Type B pancreatic cell (in vitro differentiated cells): ENCODE measurements around the gene TMTC2. TPM values are rescaled to one million over a fixed set of nuclear protein-coding genes. Genes with fewer than 3 reads are reported as not detected.

ENCODE experiments used
- DNase-seq: peaks from one replicate; pipeline ENCODE4 v3.0.0; 2021; ENCODE audit warnings: mixed read lengths; ENCODE audit not compliant: unreplicated experiment; ENCODE audit errors: extremely low spot score
- H3K27ac Mint-ChIP-seq: 2 replicates; pipeline ENCODE4 v1.8.0; 2021; ENCODE audit warnings: mild to moderate bottlenecking, mixed read lengths
- H3K27me3 Mint-ChIP-seq: 2 replicates; pipeline ENCODE4 v1.8.0; 2021; ENCODE audit warnings: mixed read lengths
- H3K36me3 Mint-ChIP-seq: 2 replicates; pipeline ENCODE4 v1.8.0; 2021; ENCODE audit warnings: mixed read lengths
- H3K4me1 Mint-ChIP-seq: one replicate; pipeline ENCODE4 v1.8.0; 2021; ENCODE audit warnings: mixed read lengths; ENCODE audit not compliant: unreplicated experiment
- H3K4me3 Mint-ChIP-seq: 2 replicates; pipeline ENCODE4 v1.8.0; 2021; ENCODE audit warnings: mild to moderate bottlenecking, mixed read lengths
- H3K9me3 Mint-ChIP-seq: 2 replicates; pipeline ENCODE4 v1.8.0; 2021; ENCODE audit warnings: mixed read lengths
- CTCF ChIP-seq: fragments of 200-600 bp; sonication (generic); conservative IDR thresholded peaks from 2 replicates; pipeline ENCODE4 v1.5.0; 2021; ENCODE audit warnings: antibody characterized with exemption, mild to moderate bottlenecking
- total RNA-seq: library from RNA; stranded (reverse); gene quantifications from 2 replicates; pipeline ENCODE4 v1.2.1, GENCODE V29; 2021; ENCODE audit warnings: low replicate concordance

Gene TMTC2
- total RNA-seq, 1 donor from 2014 or later = 31.0 TPM

DNA sequence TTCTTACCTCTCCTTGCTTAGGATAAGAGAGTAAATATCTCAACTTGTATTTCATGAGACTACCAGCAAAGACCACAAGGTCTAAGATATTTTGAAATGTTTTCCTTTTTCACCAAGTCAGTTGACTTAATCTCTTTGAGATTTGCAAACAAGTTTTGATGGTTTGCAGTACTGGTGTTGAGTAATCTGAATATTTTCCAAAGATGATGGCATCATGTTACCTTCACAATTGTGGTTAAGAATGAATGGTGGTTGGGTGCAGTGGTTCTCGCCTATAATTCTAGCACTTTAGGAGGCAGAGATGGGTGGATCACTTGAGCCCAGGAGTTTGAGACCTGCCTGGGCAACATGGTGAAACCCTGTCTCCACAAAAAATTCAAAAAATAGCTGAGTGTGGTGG is 225.7 kb downstream of the TMTC2 start:
- H3K27ac Mint-ChIP-seq = no peak overlapping the region
- no peak overlapping the region for H3K4me3 Mint-ChIP-seq
- TF ChIP-seq CTCF = no peak
- H3K9me3 Mint-ChIP-seq = peaks cover 3% of the 10 kb centered on the region
- H3K27me3 Mint-ChIP-seq = no peaks in the 10 kb centered on the region
- no peak for DNase-seq
- peaks cover 11% of the 10 kb centered on the region for H3K36me3 Mint-ChIP-seq
- peaks cover 4% of the 10 kb centered on the region for H3K4me1 Mint-ChIP-seq

DNA sequence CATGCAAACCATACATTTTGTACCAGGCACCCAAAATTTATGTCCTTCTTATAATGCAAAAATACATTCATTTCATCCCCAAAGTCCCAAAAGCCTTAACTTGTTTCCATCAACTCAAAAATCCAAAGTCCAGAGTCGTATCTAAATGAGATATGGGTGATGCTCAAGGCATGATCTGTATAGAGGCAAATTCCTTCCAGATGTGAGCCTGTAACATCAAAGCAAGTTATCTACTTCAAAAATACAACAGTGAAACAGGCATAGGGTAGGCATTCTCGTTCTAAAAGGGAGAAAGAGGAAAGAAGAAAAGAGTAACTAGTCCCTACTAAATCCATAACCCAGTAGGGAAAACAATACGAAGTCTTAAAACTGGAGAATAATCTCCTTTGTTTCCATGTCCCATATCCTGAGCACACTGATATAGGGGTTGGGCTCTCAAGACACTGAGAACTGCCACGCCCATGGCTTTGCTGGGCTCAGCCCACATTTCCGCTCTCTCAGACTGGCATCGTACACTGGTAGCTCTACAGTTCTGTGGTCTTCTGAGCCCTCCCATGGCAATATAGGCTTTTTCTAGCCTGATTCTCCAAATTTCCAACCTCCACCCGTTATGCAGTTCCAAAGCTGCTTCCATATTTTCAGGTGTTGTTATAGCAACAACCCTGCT is 232.8 kb downstream of the TMTC2 start:
- TF ChIP-seq CTCF = no peak
- no peak overlapping the region for H3K27ac Mint-ChIP-seq
- peaks cover 11% of the 10 kb centered on the region for H3K4me1 Mint-ChIP-seq
- no peak overlapping the region for H3K4me3 Mint-ChIP-seq
- H3K36me3 Mint-ChIP-seq = peaks cover 4% of the 10 kb centered on the region
- no peak for DNase-seq
- H3K27me3 Mint-ChIP-seq = no peaks in the 10 kb centered on the region
- no peaks in the 10 kb centered on the region for H3K9me3 Mint-ChIP-seq

DNA sequence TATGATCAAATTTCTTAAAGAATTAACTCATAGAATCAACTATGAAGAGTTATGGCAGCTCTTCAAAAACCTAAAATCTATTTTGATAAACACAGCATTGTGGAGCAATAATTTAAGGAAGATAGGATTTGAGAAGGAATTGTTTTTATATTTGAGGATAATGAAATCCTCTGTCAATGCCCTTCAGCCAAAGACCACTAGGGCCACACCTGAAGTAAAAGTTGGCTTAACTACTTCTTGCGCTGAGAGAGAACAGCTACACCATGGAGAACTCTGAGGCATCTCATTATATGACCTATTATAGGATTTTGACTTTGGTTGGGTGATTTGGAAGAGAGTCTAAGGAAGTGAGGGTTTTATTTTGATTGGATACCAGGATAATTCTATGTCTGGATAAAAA is 237.2 kb downstream of the TMTC2 start:
- peaks cover 10% of the 10 kb centered on the region for H3K36me3 Mint-ChIP-seq
- no peak overlapping the region for H3K27ac Mint-ChIP-seq
- H3K27me3 Mint-ChIP-seq = no peaks in the 10 kb centered on the region
- peaks cover 14% of the 10 kb centered on the region for H3K4me1 Mint-ChIP-seq
- no peak for DNase-seq
- no peak for TF ChIP-seq CTCF
- peaks cover 4% of the 10 kb centered on the region for H3K9me3 Mint-ChIP-seq
- no peak overlapping the region for H3K4me3 Mint-ChIP-seq

GRCh38 chr12:82926630-82927029 is 239.9 kb downstream of the TMTC2 start:
- peaks cover 21% of the 10 kb centered on the region for H3K4me1 Mint-ChIP-seq
- no peaks in the 10 kb centered on the region for H3K27me3 Mint-ChIP-seq
- H3K9me3 Mint-ChIP-seq = peaks cover 4% of the 10 kb centered on the region
- no peak for TF ChIP-seq CTCF
- H3K27ac Mint-ChIP-seq = no peak overlapping the region
- peaks cover 14% of the 10 kb centered on the region for H3K36me3 Mint-ChIP-seq
- H3K4me3 Mint-ChIP-seq = no peak overlapping the region
- DNase-seq = no peak

GRCh38 chr12:82930301-82930700 is 243.6 kb downstream of the TMTC2 start:
- Mint-ChIP-seq H3K27ac (peak overlapping the region; percentile 7), H3K4me3 (no peak overlapping the region), H3K9me3 (peaks cover 4% of the 10 kb centered on the region), H3K4me1 (peaks cover 19% of the 10 kb centered on the region), H3K36me3 (peaks cover 21% of the 10 kb centered on the region), H3K27me3 (no peaks in the 10 kb centered on the region)
- DNase-seq = no peak
- TF ChIP-seq CTCF = no peak
